Activated CD8-positive, alpha-beta T cell treated with anti-CD3 and anti-CD28 coated beads for 36 hours (primary cell): Measurements from ENCODE around the gene TRAK1. TPM values are rescaled to one million over a fixed set of nuclear protein-coding genes. Genes with fewer than 3 reads are reported as not detected.
A peak's percentile ranks its signal among the peaks of the same experiment; 100 is the strongest.
"Not testable (repeated sequence)": the region's sequence is repeated elsewhere in the genome, so short reads cannot be mapped to it uniquely, and the experiment has no call there.

Experiments used
- ATAC-seq: fragments of 200-7000 bp; cut with Tn5 transposase; one replicate; pipeline ENCODE4 v1.10.0; 2021; ENCODE audit warnings: mild to moderate bottlenecking, moderate library complexity
- CTCF ChIA-PET: fragments of 350-600 bp; sonication (Branson Sonifier 250); formaldehyde crosslinking; loops from one replicate; lab custom pipeline; 2021; ENCODE audit warnings: antibody characterized with exemption; lab: Charles Lee
- POLR2A ChIA-PET: fragments of 350-600 bp; sonication (Branson Sonifier 250); formaldehyde crosslinking; loops from one replicate; lab custom pipeline; 2021; ENCODE audit warnings: antibody characterized with exemption; lab: Charles Lee
- DNase-seq: peaks from one replicate; pipeline ENCODE4 v3.0.0-alpha.2; 2020
- H3K27ac Mint-ChIP-seq: one replicate; pipeline ENCODE4 v1.8.0; 2021; ENCODE audit warnings: mild to moderate bottlenecking, mixed read lengths
- H3K27me3 Mint-ChIP-seq: one replicate; pipeline ENCODE4 v1.8.0; 2021; ENCODE audit warnings: mixed read lengths
- H3K36me3 Mint-ChIP-seq: one replicate; pipeline ENCODE4 v1.8.0; 2021; ENCODE audit warnings: low read depth, mixed read lengths
- H3K4me1 Mint-ChIP-seq: one replicate; pipeline ENCODE4 v1.8.0; 2021; ENCODE audit warnings: low read depth, mixed read lengths
- H3K4me3 Mint-ChIP-seq: one replicate; pipeline ENCODE4 v1.8.0; 2021; ENCODE audit warnings: mild to moderate bottlenecking, moderate library complexity, mixed read lengths
- H3K9me3 Mint-ChIP-seq: one replicate; pipeline ENCODE4 v1.8.0; 2021; ENCODE audit warnings: mixed read lengths
- CTCF ChIP-seq: fragments of 200-600 bp; IDR thresholded peaks from one replicate; pipeline ENCODE4 v1.8.0; 2022; ENCODE audit warnings: antibody characterized with exemption, mild to moderate bottlenecking
- intact Hi-C: fragments of 100-400 bp; cut with micrococcal nuclease; formaldehyde crosslinking; loops from one replicate; pipeline ENCODE4 v1.10.0; 2022
- total RNA-seq, 2 experiments: library from RNA; stranded (reverse); gene quantifications; one replicate each; pipeline ENCODE4 v1.2.3, GENCODE V29; 2021

Gene TRAK1
- 10 to 100 TPM; 24.1 to 24.3 TPM for total RNA-seq

- peaks cover 37% of the 10 kb centered on the region for H3K36me3 Mint-ChIP-seq
Measured at GRCh38 chr3:42090973-42091731, at the start of gene TRAK1. Gene TRAK1, plus strand, starts transcription at chr3:42091357. Its CDS starts 113 bp downstream, at chr3:42091470.

GRCh38 chr3:42042747-42043098 lies 48.4 kb upstream of the TRAK1 start:
- H3K27me3 Mint-ChIP-seq, result no peaks in the 10 kb centered on the region
- intact Hi-C loops, result no loop called here
- peaks cover 25% of the 10 kb centered on the region for H3K4me1 Mint-ChIP-seq
- TF ChIP-seq CTCF, result no peak
- ATAC-seq, result no peak
- no peak overlapping the region for H3K27ac Mint-ChIP-seq
- DNase-seq, result no peak
- no peak overlapping the region for H3K4me3 Mint-ChIP-seq
- peaks cover 3% of the 10 kb centered on the region for H3K36me3 Mint-ChIP-seq
- CTCF ChIA-PET, result no interaction called here
- H3K9me3 Mint-ChIP-seq, result no peaks in the 10 kb centered on the region
- POLR2A ChIA-PET, result interaction anchor here (0.9 kb wide), 1 partner anchor 31 kb away, joined by 3 read pairs; no protein-coding TSS in a partner anchor

More at GRCh38 chr3:42090973-42091731, at the start of gene TRAK1:
- POLR2A ChIA-PET, result interaction anchor here (1.0 kb wide), 2 partner anchors 21 to 74 kb away, joined by 3 read pairs; no protein-coding TSS in a partner anchor
- Mint-ChIP-seq H3K27ac (peak within 1 kb of the TSS; percentile 39), H3K9me3 (no peaks in the 10 kb centered on the region), H3K4me3 (peak within 1 kb of the TSS; percentile 28), H3K27me3 (no peaks in the 10 kb centered on the region), H3K4me1 (peaks cover 75% of the 10 kb centered on the region)
- DNase-seq (no peak), ATAC-seq (no peak)
- TF ChIP-seq CTCF, result no peak
- CTCF ChIA-PET, result interaction anchor here (0.9 to 2.0 kb wide), 3 partner anchors 9 to 11 kb away, joined by 3 to 10 read pairs (median 4); no protein-coding TSS in a partner anchor
- intact Hi-C loops, result loop anchor here (5.0 kb wide), 1 partner anchor 79 kb away; no protein-coding TSS in a partner anchor

GRCh38 chr3:42043099-42043813 lies 47.9 kb upstream of the TRAK1 start:
- Mint-ChIP-seq H3K36me3 (peaks cover 3% of the 10 kb centered on the region), H3K27me3 (no peaks in the 10 kb centered on the region), H3K9me3 (no peaks in the 10 kb centered on the region), H3K4me3 (no peak overlapping the region), H3K27ac (no peak overlapping the region), H3K4me1 (peaks cover 30% of the 10 kb centered on the region)
- ATAC-seq (no peak), DNase-seq (no peak)
- CTCF ChIA-PET, result interaction anchor here (2.1 kb wide), 1 partner anchor 57 kb away, joined by 6 read pairs; no protein-coding TSS in a partner anchor
- POLR2A ChIA-PET, result no interaction called here
- intact Hi-C loops, result no loop called here
- no peak for TF ChIP-seq CTCF

- H3K4me1 Mint-ChIP-seq, result peaks cover 42% of the 10 kb centered on the region
- no peaks in the 10 kb centered on the region for H3K36me3 Mint-ChIP-seq
- no peaks in the 10 kb centered on the region for H3K9me3 Mint-ChIP-seq
- no peaks in the 10 kb centered on the region for H3K27me3 Mint-ChIP-seq
- POLR2A ChIA-PET, result interaction anchor here (1.1 to 1.3 kb wide), 2 partner anchors 31 to 35 kb away, joined by 3 to 4 read pairs; no protein-coding TSS in a partner anchor
- TF ChIP-seq CTCF, result no peak
- DNase-seq, result no peak
- ATAC-seq, result no peak
- no peak overlapping the region for H3K4me3 Mint-ChIP-seq
- intact Hi-C loops, result no loop called here
- no peak overlapping the region for H3K27ac Mint-ChIP-seq
- CTCF ChIA-PET, result interaction anchor here (1.5 to 2.1 kb wide), 2 partner anchors 16 to 54 kb away, joined by 3 to 6 read pairs; no protein-coding TSS in a partner anchor
Measured at GRCh38 chr3:42045708-42046243, 45.4 kb upstream of the TRAK1 start.

GRCh38 chr3:42048526-42048925 lies 42.6 kb upstream of the TRAK1 start:
- H3K27me3 Mint-ChIP-seq, H3K27ac Mint-ChIP-seq, H3K36me3 Mint-ChIP-seq, H3K9me3 Mint-ChIP-seq, H3K4me3 Mint-ChIP-seq, POLR2A ChIA-PET, intact Hi-C loops: not testable (repeated sequence)
- peaks cover 54% of the 10 kb centered on the region for H3K4me1 Mint-ChIP-seq
- peak; percentile 55 for ATAC-seq
- peak; percentile 27 for DNase-seq
- CTCF ChIA-PET, result interaction anchor here (1.1 to 2.8 kb wide), 2 partner anchors 51 kb away, joined by 3 to 14 read pairs; no protein-coding TSS in a partner anchor
